H7 (cell line): ENCODE data around the gene ARG2. TPM values are rescaled to one million over a fixed set of nuclear protein-coding genes. Genes with fewer than 3 reads are reported as not detected.
A peak's percentile ranks its signal among the peaks of the same experiment; 100 is the strongest.

ENCODE experiments used
- DNase-seq: peaks from one replicate; pipeline ENCODE4 v3.0.0; 2012
- H3K27me3 ChIP-seq: 2 replicates; pipeline ENCODE4 v1.6.0; 2011; ENCODE audit warnings: mild to moderate bottlenecking, low read length; ENCODE audit not compliant: control insufficient read depth, insufficient read depth
- H3K36me3 ChIP-seq: replicated peaks from 2 replicates; pipeline ENCODE4 v1.5.1; 2011; ENCODE audit warnings: low read length; ENCODE audit not compliant: control insufficient read depth, insufficient read depth
- H3K4me3 ChIP-seq: 2 replicates; pipeline ENCODE4 v1.5.1; 2011; ENCODE audit warnings: low read depth, mild to moderate bottlenecking, control low read depth, low read length, moderate library complexity; ENCODE audit not compliant: insufficient read depth
- total RNA-seq: library from RNA; depleted of rRNA; stranded (reverse); fragments of >200 nt; shearing (Covaris generic); gene quantifications from 2 replicates; pipeline ENCODE4 v1.2.3, GENCODE V29; 2014

ARG2 gene
- total RNA-seq, 1 experiment from 2014 or later, result 32.1 TPM

DNA sequence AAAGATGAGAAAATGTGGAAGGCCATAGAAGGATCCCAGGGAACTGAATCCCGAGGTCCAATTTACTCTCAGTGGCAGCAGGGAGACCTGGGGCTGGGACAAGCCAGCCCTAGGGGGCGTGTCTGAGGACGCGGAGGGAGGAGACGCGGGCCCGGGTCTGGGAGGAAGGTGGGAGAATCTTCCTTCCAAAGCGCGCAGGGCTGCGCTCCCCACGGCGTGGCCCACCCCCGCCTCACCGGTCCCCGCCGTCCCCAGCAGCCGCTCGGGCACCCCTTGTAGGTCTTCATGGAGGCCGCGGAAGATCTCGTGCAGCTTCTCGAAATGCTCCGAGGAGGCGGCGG is 54.4 kb downstream of the ARG2 start:
- H3K27me3 ChIP-seq, result no peaks in the 10 kb centered on the region
- H3K4me3 ChIP-seq, result peak overlapping the region; percentile 95
- H3K36me3 ChIP-seq, result peaks cover 9% of the 10 kb centered on the region
- DNase-seq, result peak; percentile 91

DNA sequence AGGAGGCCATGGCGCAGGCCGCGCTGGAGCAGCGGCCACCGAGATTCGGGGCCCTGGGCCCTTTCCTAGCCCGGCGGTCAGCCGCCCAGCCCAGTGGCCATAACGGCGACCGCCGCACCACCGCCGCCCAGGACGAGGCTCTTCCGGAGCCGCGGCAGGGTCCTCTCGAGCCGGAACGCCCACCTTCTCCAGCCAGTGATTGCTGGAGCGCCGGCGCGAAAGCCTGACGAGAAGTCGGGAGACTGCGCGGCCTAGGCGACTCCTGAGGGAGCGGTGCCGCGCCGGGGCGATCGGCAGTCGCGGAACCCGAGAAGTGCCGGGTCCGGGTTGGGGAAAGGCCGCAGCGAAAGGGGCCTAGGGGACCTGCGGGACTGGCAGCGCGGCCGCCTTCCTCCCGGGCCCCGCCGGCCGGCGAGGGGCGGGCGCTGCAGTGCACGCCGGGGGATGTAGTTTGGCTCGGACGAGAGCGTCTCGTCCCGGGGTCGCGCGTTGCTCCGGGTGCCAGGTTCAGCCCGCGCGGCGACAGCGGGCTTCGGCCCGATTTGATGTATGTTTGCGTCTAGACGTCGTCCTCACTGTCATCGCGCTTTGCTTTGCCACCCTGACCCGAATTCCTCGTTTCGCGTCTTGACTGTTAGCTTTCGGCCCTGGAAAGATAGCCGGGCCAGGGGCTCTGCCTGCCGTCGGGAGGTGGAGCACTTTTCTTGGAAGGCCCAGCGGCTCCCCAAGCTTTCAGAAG is 54.9 kb downstream of the ARG2 start, which contains the start of gene VTI1B:
TSS of gene VTI1B (minus strand) at position 153 of the 739 bp plus-strand sequence. CDS start at position 10, 143 bp downstream.
- peak within 1 kb of the TSS; percentile 95 for H3K4me3 ChIP-seq
- H3K27me3 ChIP-seq, result no peaks in the 10 kb centered on the region
- DNase-seq, result peak; percentile 94
- H3K36me3 ChIP-seq, result peaks cover 10% of the 10 kb centered on the region

DNA sequence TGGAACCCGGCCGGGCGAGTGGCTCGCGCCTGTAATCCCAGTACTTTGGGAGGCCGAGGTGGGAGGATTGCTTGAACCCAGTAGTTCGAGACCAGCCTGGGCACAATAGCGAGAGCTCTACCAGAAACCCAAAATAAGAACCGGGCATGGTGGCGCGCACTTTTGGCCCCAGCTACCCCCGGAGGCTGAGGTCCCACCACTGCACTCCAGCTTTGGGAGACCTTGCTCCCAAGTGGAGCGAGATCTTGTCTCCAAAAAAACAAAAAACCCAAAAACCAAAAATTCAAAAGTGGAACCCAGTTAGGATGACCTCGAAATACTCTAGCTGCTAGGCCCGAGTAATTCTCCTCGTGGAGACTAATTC is 55.5 kb downstream of the ARG2 start:
- H3K4me3 ChIP-seq, result peak overlapping the region; percentile 95
- H3K36me3 ChIP-seq, result peaks cover 14% of the 10 kb centered on the region
- DNase-seq, result no peak
- H3K27me3 ChIP-seq, result no peaks in the 10 kb centered on the region

DNA sequence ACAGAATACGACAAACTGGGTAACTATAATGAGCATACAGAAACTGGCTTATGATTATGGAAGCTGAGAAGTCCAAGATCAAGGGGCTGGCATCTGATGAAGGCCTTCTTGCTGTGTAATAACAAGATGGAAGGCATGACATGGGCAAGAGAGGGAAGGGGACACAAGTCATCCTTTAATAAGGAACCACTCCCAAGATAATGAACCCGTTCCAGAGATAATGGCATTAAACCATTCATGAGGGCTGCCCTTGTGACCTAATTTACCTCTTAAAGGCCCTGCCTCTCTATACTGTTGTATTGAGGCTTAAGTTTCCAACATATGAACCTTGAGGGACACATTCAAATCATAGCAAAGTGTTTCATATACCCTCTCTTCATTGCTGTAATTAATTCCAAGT is 59.3 kb downstream of the ARG2 start:
- H3K36me3 ChIP-seq, result peaks cover 23% of the 10 kb centered on the region
- H3K4me3 ChIP-seq, result no peak overlapping the region
- DNase-seq, result no peak
- no peaks in the 10 kb centered on the region for H3K27me3 ChIP-seq

DNA sequence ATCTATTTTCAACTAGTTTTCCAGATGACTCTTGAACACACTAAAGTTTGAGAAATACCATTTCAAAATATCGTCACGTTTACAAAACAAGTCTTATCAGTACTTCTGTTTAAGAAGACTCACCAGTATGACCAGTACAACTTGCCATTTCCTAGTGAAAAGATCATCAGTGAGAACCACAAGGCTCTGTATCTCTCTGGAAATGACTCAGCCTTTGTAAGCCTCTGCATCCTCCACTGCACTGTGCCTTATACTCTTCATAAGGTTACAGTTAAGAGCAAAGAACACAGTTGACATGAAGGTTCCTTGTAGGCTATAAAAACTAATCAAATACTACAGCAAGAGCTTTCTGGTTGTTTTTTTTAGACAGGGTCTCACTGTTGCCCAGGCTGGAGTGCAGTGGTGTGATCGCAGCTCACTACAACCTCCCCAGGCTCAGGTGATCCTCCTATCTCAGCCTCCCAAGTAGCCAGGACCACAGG is 60.4 kb downstream of the ARG2 start:
- Histone ChIP-seq H3K36me3 (peaks cover 27% of the 10 kb centered on the region), H3K4me3 (no peak overlapping the region), H3K27me3 (no peaks in the 10 kb centered on the region)
- DNase-seq, result no peak

DNA sequence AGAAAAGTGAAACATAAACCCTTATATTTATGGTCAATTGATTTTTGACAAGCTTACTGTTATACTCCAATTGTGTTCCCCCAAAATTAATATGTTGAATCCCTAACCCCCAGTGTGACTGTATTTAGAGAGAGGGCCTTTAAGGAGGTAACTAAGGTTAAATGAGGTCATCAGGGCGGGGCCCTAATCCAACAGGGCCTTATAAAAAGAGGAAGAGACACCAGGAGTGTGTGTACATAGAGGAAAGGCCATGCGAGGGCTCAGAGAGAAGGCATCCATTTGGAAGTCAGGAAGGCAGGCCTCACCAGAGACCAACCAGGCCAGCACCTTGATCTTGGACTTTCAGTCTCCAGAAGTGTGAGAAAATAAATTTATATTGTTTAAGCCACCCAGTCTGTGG is 61.2 kb downstream of the ARG2 start:
- H3K27me3 ChIP-seq, result no peaks in the 10 kb centered on the region
- DNase-seq, result no peak
- peaks cover 30% of the 10 kb centered on the region for H3K36me3 ChIP-seq
- H3K4me3 ChIP-seq, result no peak overlapping the region

DNA sequence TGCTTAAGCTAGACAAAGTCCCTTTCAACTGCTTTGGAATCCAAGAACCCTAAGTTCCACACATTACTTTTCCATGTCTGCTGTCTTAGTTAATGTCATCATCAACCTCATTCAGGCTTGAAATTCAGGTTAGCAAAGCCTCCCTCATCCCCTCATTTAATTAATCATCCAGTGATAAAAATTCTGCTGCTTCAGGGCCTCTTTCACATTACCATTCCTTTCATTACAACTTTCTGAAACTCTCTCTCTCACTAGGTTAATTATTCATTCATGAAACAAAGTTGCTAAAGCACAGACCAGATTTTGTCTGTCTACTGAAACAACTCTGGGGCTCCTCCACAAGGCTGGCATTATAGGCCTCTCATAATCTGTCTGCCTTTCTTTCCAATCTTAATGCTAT is 64.1 kb downstream of the ARG2 start:
- Histone ChIP-seq H3K36me3 (peaks cover 37% of the 10 kb centered on the region), H3K4me3 (no peak overlapping the region), H3K27me3 (no peaks in the 10 kb centered on the region)
- DNase-seq, result no peak

DNA sequence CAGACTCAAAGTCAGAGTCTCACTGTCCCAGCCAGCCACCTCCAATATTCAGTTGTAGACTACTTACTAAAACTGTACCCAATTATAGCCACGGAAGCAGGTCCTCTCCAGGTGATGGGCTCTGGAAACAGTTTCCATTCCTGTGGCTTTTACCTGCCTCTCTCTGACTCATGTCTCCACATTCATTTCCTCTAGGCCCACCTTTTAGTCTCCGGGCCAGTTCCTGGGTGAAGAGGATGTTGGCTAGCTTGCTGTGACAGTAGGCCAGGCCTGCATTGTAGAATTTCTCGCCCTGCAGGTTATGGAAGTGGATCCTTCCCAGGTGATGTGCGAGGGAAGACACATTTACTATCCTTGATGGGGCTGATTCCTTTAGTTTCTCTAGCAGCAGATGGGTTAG is 70.3 kb downstream of the ARG2 start:
- Histone ChIP-seq H3K27me3 (no peaks in the 10 kb centered on the region), H3K36me3 (peaks cover 59% of the 10 kb centered on the region), H3K4me3 (no peak overlapping the region)
- DNase-seq, result no peak

DNA sequence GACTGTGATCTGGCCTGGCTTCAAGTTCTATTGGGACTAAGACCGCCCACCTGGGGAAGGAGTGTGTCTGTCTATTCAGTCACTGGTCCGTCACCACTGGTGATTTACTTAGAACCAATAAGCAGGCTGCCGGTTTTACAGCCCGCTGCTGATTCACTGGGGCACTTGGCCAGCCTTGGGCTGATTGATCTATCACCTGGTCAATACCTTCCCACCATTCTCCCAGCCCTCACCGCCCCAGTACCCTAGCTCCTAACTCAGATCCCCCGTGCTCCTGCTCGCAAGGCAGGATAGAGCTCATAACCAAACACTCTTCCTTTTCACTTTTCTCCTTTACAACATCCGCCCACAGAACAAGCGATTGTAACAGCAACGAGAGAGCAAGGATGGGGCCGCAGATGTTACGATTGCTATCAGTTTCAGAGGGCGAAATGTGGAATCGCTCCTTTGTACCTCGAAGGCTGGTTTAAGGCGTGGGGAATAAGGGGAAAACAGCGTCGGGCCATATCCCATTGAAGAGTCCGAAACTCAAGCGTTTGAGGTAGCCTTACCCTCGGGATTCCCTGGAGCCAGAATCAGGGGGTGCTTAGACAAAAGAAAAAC is 75.2 kb downstream of the ARG2 start:
- peaks cover 34% of the 10 kb centered on the region for H3K36me3 ChIP-seq
- H3K27me3 ChIP-seq, result no peaks in the 10 kb centered on the region
- peak overlapping the region; percentile 97 for H3K4me3 ChIP-seq
- DNase-seq, result peak; percentile 85

DNA sequence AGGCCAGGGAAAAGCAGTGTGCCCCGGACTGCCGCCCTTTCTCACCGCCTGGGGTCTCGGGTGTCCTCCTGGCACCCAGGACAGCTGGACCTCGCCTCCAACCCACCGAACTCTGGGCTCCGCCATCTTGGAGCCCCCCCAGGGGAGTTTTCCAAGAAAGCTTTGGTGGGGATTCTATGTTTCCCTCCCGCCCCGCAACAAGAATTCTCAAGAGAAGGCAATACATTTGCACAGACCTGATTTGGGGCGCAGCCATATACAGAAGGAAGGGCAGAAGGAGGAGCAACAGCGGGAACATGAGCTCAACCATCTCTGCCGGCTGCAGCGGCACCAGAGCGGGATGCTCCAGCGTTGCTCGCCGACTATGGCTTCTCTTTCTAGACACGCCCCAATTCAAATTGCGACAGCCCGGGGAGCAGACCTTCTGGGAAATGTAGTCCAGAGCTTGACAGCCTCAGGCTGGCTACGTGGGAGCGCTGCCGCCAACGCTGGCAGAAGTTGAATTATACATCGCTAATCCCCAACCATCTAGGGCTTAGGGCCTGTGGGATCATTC is 75.8 kb downstream of the ARG2 start, which contains the start of gene RDH11:
TSS of gene RDH11 (minus strand) at position 371 of the 556 bp plus-strand sequence. CDS start at position 310, 61 bp downstream.
- no peaks in the 10 kb centered on the region for H3K27me3 ChIP-seq
- peaks cover 28% of the 10 kb centered on the region for H3K36me3 ChIP-seq
- peak; percentile 86 for DNase-seq
- peak within 1 kb of the TSS; percentile 97 for H3K4me3 ChIP-seq

DNA sequence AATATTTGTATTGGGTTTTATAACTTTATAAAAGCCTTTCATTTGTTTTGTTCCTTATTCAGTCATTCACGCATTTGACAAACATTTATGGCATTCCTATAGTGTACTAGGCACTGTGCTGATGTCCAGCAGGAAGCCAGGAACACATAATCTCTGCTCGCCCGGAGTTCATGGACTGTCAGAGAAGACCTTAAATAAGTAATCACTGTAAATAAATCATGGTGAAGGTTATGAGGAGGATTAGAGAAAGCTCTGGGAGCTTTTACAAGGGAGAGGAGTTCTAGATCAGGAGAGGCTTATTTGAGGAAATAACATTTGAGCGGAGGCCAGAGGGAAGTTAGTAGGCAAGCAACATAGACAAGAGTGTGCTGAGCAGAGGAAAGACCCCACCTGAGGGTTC is 77.3 kb downstream of the ARG2 start:
- no peaks in the 10 kb centered on the region for H3K27me3 ChIP-seq
- DNase-seq, result no peak
- peaks cover 14% of the 10 kb centered on the region for H3K36me3 ChIP-seq
- H3K4me3 ChIP-seq, result no peak overlapping the region

DNA sequence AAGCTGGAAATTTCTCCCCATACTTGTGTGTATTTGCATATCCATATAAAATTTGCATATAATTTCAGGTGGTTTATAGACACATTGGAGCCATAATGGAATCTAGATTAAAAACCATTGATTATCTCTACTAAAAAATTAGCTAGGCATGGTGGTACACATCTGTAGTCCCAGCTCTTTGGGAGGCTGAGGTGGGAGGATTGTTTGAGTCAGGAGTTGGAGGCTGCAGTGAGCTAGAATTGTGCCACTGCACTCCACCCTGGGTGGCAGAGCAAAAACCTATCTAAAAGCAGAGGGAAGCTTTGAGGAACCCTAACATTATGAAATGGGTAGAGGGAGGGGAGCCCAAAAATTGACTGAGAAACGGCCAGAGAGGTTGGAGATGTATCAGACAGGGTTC is 78.5 kb downstream of the ARG2 start:
- Histone ChIP-seq H3K27me3 (no peaks in the 10 kb centered on the region), H3K4me3 (no peak overlapping the region), H3K36me3 (peaks cover 3% of the 10 kb centered on the region; the same call in 1 of the 2 replicates)
- no peak for DNase-seq
